HG02884 (cell line): Measurements from ENCODE around the gene CCDC183.
A peak's percentile ranks its signal among the peaks of the same experiment; 100 is the strongest.

Source experiments
- ATAC-seq: cut with Tn5 transposase; IDR thresholded peaks from one replicate; pipeline ENCODE4 v1.9.1; 2021; ENCODE audit warnings: mild to moderate bottlenecking, moderate library complexity; ENCODE audit not compliant: unreplicated experiment

The CCDC183 gene

GRCh38 chr9:136847826-136848392 lies 51.8 kb downstream of the CCDC183 start:
- no peak for ATAC-seq

GRCh38 chr9:136848393-136849037 lies 52.4 kb downstream of the CCDC183 start:
- no peak for ATAC-seq

GRCh38 chr9:136849038-136849959 lies 53.2 kb downstream of the CCDC183 start, which contains the start of gene PHPT1:
Gene PHPT1, plus strand, starts transcription at chr9:136849409. Its CDS starts 22 bp downstream, at chr9:136849431.
- ATAC-seq: peak; percentile 89

- no peak for ATAC-seq
Observed at GRCh38 chr9:136849960-136850865, 54.1 kb downstream of the CCDC183 start.

DNA sequence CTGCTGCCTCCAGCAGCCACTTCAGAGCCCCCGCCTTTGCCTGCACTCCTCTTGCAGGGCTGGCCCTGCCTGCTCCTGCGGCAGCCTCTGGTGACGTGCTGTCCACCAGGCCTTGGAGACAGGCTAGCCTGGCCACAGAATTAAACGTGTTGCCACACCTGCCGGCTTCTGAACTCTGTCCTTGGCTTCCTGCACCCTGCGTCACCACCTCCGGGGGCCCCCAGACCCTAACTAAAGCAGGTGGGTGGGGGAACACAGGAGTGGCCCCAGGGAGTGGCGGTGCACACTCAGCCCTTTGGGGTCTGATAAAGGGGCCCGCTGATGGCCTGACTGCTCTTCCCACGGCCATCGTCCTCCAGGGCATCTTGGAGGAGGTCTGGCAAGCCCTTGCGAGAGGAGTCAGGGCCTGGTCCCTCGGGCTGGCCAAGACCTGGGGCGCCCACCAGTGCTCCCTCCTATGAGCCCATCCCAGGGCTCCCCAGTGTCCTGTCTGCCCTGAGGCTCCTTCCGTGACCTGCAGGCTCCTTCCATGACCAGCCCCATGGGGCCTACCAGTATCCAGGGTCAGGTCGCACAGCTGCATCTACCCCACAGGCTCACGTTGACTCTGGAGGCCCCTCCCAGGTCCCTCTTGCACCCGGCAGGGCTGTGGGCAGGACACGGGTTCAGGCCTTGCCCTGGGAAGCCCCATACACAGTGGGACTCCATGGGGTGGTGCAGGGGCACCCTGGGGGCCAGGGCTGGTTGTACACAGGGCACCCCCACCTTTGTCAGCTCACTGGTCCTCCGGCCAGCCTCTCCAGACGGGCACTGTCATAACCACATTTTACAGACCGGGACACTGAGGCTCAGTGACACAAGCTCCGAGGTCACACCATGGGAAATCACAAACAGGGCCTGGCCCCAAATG lies 55.0 kb downstream of the CCDC183 start:
- no peak for ATAC-seq

- ATAC-seq: no peak
Observed at GRCh38 chr9:136851941-136852663, 56.0 kb downstream of the CCDC183 start, which contains the start of gene MAMDC4. Gene MAMDC4, plus strand, starts transcription at chr9:136852346. Its CDS starts 71 bp downstream, at chr9:136852417.

GRCh38 chr9:136852664-136853595 lies 56.8 kb downstream of the CCDC183 start:
- ATAC-seq: no peak

DNA sequence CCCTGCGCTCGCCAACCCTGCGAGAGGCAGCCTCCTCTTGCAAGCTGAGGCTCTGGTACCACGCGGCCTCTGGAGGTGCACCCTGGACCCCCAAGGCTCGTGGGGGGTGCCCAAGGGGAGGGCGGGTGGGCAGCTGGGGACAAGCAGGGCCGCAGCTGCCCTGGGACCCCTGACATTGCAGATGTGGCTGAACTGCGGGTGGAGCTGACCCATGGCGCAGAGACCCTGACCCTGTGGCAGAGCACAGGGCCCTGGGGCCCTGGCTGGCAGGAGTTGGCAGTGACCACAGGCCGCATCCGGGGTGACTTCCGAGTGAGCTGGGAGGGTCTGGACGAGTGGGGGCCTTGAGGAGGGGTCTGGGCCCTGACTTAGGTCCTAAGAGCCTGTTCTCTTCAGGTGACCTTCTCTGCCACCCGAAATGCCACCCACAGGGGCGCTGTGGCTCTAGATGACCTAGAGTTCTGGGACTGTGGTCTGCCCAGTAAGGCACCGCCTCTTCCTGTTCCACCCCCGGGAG lies 57.5 kb downstream of the CCDC183 start:
- ATAC-seq: no peak

- ATAC-seq: no peak
Observed at GRCh38 chr9:136854113-136854841, 58.1 kb downstream of the CCDC183 start.

DNA sequence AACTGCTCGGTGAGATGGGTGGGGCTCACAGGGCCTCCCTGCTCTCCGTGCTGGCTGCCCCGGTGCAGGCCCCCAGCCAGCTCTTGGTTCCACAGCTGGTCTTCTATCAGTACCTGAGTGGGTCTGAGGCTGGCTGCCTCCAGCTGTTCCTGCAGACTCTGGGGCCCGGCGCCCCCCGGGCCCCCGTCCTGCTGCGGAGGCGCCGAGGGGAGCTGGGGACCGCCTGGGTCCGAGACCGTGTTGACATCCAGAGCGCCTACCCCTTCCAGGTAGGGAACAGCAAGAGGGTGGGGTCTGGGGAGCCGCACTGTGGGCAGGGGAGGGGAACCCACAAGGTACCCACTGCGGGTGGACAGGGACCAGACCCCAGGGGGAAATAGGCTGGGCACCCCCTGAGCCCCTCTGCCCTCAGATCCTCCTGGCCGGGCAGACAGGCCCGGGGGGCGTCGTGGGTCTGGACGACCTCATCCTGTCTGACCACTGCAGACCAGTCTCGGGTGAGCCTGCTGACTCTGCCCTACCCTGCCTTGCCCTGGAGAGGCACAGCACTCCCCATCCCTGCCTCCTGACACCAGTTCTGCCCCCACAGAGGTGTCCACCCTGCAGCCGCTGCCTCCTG lies 58.8 kb downstream of the CCDC183 start:
- ATAC-seq: no peak

GRCh38 chr9:136855461-136856078 lies 59.4 kb downstream of the CCDC183 start:
- ATAC-seq: no peak

DNA sequence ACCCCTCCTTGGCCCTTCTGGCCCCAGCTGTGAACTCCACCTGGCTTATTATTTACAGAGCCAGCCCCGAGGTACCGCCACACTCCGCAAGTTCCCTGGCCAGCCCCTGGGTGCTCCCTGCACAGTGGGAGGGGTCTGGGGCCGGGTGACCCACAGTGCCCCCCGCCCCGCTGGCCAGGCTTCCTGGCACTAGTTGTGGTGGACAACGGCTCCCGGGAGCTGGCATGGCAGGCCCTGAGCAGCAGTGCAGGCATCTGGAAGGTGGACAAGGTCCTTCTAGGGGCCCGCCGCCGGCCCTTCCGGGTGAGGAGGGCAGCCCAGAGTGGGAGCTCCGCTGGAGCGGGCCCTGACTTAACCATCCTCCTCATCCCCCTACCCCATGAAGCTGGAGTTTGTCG lies 59.9 kb downstream of the CCDC183 start:
- no peak for ATAC-seq

- ATAC-seq: no peak
Observed at GRCh38 chr9:136856541-136857141, 60.5 kb downstream of the CCDC183 start.

GRCh38 chr9:136857166-136857565 lies 61.0 kb downstream of the CCDC183 start:
- no peak for ATAC-seq
